ENCODE data around the gene ZNF638.

The ZNF638 gene

GRCh38 chr2:71336802-71337201, 5.2 kb downstream of the ZNF638 start:
- DNase-seq = no peak

- DNase-seq = no peak
These were observed 6.2 kb downstream of the ZNF638 start for GRCh38 chr2:71337776-71338175.

GRCh38 chr2:71339685-71340084, 8.1 kb downstream of the ZNF638 start:
- no peak for DNase-seq

DNA sequence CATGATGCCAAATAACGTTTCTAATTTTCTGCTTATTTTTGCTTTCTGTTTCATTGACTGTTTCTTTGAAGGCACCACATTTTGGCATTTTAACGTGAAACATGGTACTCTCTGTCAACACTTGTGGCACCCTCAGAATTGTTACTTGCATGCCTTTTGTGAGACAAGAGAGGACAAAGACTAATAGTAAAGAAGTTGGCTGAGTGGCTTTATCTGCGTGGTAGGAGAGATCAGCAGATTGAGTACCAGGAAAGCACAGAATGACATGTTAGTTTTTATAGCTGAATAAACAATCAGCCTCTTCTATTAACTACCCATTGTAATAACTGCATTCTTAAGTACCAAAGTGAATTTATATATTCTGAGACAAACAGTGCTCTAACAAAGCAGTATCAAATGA, 8.6 kb downstream of the ZNF638 start:
- DNase-seq = no peak

GRCh38 chr2:71341645-71342044, 10.1 kb downstream of the ZNF638 start:
- DNase-seq = no peak

DNA sequence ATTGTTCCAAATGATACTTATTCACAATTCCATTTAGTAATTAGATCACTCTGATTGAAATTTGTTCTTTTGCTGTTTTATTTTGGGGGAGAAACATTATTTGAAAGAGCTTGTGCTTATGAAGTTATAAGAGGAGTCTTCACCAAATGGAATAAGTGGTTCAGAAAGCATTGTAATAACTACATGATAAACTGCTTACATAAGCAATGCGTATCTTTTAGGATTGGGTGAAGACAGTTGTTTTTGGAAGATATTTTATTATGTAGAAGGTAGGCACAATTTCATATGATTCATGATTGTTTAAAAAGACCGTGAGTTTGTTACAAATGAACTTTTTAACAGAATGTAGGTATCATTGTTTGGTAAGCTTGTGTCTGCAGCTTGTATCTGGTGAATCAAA, 14.5 kb downstream of the ZNF638 start:
- DNase-seq = no peak

- peak; percentile 26 for DNase-seq
These were observed 15.9 kb downstream of the ZNF638 start for GRCh38 chr2:71347517-71347916.

DNA sequence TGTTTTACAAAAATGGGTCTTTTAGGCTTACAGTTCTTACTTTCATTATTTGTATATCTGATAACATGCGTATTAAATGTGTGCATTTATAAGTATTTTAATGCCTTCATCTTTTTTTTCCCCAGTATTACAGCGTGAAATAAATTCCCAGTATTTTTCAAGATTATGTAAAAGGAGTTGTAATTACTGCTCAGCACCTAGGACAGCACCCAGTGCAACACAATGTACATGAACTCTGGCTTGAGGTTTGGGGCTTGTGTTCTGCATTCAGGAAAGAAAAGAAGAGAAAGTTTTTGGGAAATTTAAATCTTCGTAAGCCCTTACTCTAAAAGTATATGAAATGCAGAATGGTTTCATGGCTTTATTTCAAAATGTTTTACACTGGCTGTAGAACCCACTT, 16.7 kb downstream of the ZNF638 start:
- DNase-seq = peak; percentile 40

DNA sequence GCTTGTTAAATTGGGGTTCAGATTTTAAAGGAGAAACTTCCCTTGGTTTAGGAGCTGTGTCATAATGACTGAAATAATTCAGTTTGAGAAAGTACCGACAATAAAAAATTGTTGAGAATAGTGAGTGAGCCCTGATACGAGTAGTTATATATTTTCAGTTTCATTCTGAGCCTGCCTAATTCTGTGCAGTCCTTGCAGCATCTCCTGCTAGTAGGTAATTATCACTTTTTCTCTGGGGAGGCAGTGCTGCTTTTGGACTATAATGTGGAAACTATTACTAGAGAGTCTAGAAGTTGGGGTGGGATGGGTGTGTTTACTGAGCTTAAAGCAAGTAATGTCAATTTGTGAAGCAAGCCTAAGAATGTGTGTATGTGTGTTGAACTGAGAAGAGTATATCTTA, 21.7 kb downstream of the ZNF638 start:
- DNase-seq = no peak

DNA sequence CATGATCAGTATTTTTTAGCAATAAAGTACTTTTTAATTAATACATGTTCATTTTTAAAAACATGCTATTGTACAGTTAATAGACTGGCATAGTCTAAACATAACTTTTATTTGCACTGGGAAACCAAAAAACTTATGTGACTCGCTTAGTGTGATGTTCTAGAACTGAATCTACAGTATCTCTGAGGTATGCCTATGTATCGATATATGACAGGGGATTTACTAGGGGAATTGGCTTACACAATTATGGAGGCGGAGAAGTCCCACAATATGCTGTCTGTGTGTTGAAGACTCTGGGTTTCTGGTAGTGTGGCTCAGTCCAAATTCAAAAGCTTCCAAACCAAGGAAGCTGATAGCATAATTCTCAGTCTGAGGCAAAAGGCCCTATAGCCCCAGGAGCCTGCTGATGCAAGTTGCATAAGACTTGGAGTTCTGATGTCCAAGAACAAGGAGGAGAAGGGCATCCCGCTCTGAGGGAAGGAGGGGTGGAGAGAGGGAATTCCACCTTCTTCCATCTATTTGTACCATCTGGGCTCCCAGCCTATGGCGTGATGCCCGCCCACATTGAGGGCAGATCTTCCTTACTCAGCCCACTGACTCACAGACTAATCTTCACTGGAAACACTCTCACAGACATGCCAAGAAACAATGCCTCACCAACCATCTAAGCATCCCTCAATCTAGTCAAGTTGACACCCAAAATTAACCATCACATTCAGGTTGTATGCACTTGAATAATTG, 27.5 kb downstream of the ZNF638 start:
- DNase-seq = peak; percentile 21

- no peak for DNase-seq
These were observed 28.9 kb downstream of the ZNF638 start for GRCh38 chr2:71360434-71360975.

- no peak for DNase-seq
These were observed 30.0 kb downstream of the ZNF638 start for GRCh38 chr2:71361631-71362030.

DNA sequence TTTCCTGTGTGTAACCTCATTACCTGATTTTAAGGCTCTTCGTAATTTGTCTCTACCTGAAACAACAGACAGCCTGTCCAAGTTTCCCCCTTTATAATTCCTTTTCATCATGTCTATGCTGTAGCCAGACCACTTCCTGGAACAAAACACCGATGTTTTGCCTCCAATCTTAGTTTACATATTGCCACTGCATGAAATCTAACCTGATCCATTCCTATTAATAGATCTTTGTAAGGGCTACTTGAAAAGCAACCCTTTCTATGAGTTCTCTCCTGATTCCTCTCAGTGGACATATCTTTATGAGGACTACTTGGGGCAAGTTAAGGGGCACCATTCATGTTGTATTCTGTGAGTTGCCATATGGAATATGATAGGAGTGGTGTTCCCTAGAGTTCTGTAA, 30.9 kb downstream of the ZNF638 start:
- DNase-seq = no peak

DNA sequence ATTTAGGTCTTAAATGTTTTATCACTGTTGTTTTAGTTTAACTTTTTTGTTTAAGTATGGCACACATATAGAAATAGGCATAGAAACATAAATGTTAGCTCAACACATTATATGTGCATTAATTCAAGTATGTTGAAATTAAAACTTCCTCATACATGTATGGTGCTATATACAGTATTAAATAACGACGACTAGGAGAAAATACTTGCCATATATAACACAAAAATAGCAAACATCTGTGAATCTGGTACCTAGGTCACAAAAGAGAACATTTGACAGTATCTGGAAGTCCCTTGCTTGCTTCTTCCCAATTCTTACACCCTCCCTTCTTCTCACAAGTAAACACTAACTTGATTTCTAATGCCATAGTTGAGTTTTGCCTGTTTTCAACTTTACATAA, 38.4 kb downstream of the ZNF638 start:
- DNase-seq = no peak

- no peak for DNase-seq
These were observed 40.5 kb downstream of the ZNF638 start for GRCh38 chr2:71372042-71372441.

DNA sequence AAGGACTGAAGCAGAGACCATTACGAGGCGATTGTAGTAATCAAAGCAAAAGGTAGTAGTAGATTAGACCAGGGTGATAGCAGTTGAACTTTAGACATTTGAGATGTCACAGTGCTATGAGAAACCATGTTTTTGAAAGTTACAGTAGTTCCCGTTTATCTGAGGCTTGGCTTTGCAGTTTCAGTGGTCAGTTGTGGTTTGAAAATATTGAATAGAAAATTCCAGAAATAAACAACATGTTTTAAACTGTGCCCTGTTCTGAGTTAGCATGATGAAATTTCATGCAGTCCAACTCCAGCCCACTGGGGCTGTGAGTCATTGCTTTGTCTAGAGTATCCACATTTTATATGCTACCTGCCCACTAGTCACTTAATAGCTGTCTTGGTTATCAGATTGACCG, 47.5 kb downstream of the ZNF638 start:
- DNase-seq = peak; percentile 83

GRCh38 chr2:71380665-71381064, 49.1 kb downstream of the ZNF638 start:
- peak; percentile 24 for DNase-seq

DNA sequence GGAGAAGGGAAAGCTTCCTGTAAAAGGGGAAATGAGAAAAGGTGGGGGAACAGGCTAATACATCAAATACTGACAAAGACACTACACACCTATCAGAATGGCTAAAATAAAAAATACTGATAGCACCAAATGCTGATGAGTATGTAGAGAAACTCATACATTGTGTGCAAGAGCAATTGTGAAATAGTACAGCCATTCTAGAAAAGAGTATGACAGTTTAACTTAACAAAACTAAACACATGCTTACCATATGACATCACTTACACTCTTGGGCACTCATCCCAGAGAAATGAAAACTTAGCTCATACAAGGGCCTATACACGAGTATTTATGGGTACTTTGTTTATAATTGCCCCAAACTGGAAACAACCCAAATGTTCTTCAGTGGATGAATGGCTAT, 53.4 kb downstream of the ZNF638 start:
- DNase-seq = peak; percentile 80

- DNase-seq = no peak
These were observed 56.6 kb downstream of the ZNF638 start for GRCh38 chr2:71388214-71388613.

DNA sequence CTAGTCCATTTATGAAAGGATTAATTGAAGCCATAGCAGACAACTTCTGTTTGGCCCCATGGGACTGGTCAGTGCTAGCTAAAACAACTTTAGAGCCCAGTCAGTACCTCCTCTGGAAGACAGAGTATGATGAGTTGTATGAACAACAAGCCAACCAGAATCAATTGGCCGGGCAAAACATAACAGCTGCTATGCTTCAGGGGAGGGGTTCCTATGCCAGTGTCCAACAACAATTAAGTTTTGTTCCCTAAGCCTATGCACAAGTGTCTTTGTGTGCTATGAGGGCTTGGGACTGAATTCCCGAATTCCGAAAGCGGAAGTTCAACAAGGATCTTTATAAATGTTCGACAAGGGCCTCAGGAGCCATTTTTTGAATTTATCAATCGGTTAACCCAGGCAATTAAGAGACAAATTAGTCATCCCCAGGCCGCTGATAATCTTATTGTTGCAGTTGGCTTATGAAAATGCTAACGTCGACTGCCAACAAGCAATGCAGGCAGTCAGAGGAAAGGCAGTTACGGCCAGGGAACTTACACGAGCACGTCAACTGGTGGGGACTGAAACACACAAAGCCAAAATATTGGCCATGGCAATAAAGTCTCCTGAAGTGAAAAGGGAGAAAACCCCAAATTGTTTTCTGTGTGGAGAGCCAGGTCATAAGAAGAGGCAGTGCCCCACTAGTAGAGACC, 57.9 kb downstream of the ZNF638 start:
- no peak for DNase-seq

DNA sequence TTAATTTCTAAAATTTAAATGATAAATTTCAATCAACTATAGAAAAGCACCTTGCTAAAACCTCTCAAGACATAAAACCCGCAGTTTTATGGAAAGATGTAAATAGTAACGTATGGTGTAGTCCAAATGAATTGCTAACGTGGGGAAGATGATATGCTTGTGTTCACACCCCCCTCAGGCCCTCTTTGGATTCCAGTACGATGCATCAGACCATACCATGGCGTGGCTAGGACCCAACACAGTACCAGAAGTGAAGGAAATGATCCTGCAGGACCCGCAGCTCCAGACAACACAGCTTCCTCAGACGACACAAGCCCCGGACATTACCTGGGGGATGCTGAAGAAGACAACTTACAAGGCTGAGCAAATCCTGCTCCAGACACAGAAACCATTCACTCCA, 61.6 kb downstream of the ZNF638 start:
- DNase-seq = no peak

DNA sequence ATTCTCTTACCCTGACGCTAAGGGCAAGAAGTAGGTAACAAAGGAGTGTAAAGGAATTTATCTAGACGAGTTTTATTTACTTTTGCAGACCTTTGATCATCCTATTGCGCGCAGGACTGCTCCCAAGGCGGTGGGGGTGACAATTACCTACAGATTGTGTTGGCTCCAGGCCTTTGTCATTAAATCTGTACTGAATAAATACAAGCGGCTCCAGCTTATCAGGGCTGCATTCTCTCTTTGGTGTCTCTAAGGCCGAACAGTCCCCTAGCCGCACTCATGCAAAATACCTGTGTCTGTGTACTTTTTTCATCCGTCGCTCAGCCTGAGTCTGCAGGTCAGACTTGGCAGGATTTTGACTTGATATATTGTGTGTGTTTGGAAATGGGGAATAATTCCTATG, 63.9 kb downstream of the ZNF638 start:
- DNase-seq = no peak

DNA sequence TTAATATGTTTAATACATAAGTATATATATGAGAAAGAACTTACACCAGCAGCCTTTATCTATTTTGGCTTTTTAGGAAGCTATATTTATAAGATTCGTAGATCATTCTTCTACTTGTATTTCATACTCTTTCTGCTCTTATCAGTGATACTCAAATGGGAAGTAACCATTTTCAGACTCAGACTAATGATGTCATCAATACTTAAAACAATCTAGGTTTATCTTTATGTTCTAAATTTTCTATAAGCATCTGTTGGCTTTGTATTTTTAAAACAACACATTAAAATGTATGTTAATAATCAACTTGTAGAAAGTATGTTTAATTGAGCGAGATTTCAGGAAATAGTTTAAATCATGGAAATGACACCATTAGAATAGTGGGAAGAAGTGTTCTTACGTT, 70.8 kb downstream of the ZNF638 start:
- no peak for DNase-seq

DNA sequence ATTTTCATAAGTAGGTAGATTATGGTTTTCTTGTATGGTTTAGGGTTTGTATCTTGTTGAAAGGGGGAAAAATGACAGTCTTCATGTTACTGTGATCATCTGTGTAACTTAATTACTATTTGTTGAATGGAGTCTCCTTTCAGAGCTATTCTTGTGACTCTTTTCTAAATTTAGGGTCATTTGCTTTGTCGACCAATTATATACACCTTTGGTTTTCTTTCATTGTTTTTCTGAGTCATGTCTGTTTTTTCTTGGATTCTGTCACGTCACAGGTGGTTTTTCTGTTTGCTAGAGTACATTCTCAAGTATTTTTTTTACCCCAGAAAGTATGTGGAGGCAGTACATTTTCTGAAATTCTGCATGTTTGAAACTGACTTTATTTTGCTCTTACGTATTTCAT, 78.0 kb downstream of the ZNF638 start:
- DNase-seq = no peak
